Measurements from ENCODE around the gene PCDHA7. TPM values are rescaled to one million over a fixed set of nuclear protein-coding genes. Genes with fewer than 3 reads are reported as not detected.

The PCDHA7 gene
- total RNA-seq (2022; extraction: Qiagen RNA extraction): 0.06 to 0.12 TPM (median 0.08 TPM) in 5 replicates

GRCh38 chr5:140833993-140834392 lies at the start of gene PCDHA7:
TSS of gene PCDHA7 (plus strand) at chr5:140834269. CDS start at chr5:140834384, 115 bp downstream.

DNA sequence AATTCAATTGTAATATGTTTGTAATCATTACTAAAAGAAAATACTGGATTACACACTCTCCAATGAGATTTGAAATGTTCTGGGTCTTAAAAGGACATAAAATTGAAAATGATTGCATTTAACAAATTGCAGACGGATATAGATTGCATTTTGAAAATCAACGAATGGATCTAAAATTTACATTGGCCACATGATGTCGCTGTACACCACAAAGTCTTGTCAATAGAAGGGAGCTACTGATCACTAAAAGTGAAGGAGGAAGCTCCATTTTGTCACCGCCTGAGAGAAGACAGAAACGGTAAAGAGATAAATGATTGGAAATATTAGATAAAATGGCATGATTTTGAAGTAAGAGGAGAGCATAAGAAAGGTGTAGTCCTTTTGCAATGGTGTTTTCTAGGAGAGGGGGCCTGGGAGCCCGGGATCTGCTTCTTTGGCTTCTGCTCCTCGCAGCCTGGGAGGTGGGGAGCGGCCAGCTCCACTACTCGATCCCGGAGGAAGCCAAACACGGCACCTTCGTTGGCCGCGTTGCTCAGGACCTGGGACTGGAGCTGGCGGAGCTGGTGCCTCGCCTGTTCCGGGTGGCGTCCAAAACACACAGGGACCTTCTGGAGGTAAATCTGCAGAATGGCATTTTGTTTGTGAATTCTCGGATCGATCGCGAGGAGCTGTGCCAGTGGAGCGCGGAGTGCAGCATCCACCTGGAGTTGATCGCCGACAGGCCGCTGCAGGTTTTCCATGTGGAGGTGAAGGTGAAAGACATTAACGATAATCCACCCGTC lies 48.0 kb upstream of the PCDHA7 start, which contains the start of gene PCDHA1:
Gene PCDHA1 (plus strand): TSS at position 236 of the 782 bp plus-strand sequence.

DNA sequence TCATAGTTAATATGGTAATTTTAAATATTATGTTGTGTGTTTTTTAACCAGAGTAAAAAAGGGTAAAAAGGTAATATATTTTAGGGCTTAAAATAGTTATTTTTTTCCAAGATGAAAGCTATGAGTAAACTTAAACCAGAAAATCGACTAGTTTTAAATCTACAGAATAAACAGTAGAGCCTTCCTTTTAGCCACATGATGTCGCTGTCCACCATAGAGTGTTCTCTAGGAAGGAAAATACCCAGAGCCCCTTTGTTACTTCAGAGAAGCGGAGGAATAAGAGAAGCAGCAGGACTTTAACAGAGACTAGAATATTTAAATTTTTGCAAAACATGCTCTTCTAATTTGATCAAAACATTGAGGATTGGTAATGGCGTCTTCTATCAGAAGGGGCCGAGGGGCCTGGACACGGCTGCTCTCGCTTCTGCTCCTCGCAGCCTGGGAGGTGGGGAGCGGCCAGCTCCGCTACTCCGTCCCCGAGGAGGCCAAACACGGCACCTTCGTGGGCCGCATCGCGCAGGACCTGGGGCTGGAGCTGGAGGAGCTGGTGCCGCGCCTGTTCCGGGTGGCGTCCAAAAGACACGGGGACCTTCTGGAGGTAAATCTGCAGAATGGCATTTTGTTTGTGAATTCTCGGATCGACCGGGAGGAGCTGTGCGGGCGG lies 39.3 kb upstream of the PCDHA7 start, which contains the start of gene PCDHA2:
Gene PCDHA2 (plus strand): TSS at position 258 of the 664 bp plus-strand sequence.

GRCh38 chr5:140800816-140801493 lies 33.1 kb upstream of the PCDHA7 start, which contains the start of gene PCDHA3:
TSS of gene PCDHA3 (plus strand) at chr5:140801057.

GRCh38 chr5:140806834-140807775 lies 27.0 kb upstream of the PCDHA7 start, which contains the start of gene PCDHA4:
TSS of gene PCDHA4 (plus strand) at chr5:140807068.

GRCh38 chr5:140821375-140822280 lies 12.4 kb upstream of the PCDHA7 start, which contains the start of gene PCDHA5:
TSS of gene PCDHA5 (plus strand) at chr5:140821613.

DNA sequence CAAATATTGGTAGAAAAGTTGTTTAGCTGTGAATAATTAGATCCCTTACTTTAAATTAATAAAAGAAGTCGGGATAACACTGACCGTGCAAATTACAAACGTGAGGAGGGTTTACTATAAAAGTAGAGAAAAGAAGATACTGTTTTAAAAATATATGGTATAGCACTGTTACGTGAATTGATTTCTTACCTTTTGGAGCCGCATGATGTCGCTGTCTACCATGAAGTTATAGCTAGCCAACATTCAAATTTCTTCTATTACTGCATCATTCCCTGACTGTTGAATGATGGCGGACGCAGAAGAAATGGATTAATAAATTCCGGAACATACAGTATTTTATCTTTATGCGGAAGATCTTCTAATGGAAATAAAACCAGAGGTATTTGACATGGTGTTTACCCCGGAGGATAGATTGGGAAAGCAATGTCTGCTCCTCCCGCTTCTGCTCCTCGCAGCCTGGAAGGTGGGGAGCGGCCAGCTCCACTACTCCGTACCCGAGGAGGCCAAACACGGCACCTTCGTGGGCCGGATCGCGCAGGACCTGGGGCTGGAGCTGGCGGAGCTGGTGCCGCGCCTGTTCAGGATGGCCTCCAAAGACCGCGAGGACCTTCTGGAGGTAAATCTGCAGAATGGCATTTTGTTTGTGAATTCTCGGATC lies 6.2 kb upstream of the PCDHA7 start, which contains the start of gene PCDHA6:
Gene PCDHA6 (plus strand): TSS at position 257 of the 658 bp plus-strand sequence. CDS start 132 bp downstream, at position 389.

GRCh38 chr5:140840978-140841962 lies 7.2 kb downstream of the PCDHA7 start, which contains the start of gene PCDHA8:
TSS of gene PCDHA8 (plus strand) at chr5:140841187. CDS start at chr5:140841322, 135 bp downstream.

DNA sequence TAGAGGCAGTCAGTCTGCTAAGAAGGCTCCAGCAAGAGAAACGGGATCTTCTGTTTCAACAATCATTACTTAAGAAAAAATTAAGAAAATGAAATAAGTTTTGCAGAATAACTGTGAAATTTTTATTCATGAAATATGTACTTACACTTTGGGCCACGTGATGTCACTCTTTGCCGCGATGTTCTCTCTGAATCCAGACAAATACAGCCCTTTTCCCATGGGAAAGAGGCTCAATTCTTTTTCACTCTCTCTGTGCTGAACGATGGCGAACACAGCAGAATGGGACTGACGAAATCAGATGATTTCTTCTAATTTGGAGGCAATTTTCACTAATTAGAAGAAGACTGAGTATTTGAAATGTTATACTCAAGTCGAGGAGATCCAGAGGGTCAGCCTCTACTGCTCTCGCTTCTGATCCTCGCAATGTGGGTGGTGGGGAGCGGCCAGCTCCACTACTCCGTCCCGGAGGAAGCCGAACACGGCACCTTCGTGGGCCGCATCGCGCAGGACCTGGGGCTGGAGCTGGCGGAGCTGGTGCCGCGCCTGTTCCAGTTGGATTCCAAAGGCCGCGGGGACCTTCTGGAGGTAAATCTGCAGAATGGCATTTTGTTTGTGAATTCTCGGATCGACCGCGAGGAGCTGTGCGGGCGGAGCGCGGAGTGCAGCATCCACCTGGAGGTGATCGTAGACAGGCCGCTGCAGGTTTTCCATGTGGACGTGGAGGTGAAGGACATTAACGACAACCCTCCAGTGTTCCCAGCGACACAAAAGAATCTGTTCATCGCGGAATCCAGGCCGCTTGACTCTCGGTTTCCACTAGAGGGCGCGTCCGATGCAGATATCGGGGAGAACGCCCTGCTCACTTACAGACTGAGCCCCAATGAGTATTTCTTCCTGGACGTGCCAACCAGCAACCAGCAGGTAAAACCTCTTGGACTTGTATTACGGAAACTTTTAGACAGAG lies 14.4 kb downstream of the PCDHA7 start, which contains the start of gene PCDHA9:
Gene PCDHA9 (plus strand): TSS at position 244 of the 964 bp plus-strand sequence. CDS start 114 bp downstream, at position 358.

GRCh38 chr5:140855772-140856674 lies 22.0 kb downstream of the PCDHA7 start, which contains the start of gene PCDHA10:
TSS of gene PCDHA10 (plus strand) at chr5:140855897. CDS start at chr5:140856049, 152 bp downstream.

DNA sequence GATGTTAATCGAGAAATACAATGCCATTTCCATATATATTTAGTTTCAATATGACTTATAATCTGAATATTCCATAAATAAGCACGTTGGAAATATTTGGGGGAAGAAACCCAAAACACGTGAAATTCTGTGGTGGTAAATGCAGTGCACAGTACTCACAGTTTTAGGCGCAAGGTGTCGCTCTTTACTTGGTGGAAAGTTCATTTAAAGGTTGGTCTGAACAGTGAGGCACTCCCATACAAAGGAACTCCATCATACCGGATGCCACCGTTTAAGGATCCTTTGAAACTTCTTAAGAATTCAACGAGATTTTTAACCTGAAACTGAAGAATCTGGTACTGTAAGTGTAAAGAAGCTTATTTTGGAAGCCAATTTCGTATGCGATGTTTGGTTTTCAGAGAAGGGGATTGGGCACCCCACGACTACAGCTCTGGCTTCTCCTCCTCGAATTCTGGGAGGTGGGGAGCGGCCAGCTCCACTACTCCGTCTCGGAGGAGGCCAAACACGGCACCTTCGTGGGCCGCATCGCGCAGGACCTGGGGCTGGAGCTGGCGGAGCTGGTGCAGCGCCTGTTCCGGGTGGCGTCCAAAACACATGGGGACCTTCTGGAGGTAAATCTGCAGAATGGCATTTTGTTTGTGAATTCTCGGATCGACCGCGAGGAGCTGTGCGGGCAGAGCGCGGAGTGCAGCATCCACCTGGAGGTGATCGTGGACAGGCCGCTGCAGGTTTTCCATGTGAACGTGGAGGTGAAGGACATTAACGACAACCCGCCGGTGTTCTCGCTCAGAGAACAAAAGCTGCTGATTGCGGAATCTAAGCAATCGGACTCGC lies 34.9 kb downstream of the PCDHA7 start, which contains the start of gene PCDHA11:
Gene PCDHA11 (plus strand): TSS at position 237 of the 834 bp plus-strand sequence. CDS start 147 bp downstream, at position 384.

DNA sequence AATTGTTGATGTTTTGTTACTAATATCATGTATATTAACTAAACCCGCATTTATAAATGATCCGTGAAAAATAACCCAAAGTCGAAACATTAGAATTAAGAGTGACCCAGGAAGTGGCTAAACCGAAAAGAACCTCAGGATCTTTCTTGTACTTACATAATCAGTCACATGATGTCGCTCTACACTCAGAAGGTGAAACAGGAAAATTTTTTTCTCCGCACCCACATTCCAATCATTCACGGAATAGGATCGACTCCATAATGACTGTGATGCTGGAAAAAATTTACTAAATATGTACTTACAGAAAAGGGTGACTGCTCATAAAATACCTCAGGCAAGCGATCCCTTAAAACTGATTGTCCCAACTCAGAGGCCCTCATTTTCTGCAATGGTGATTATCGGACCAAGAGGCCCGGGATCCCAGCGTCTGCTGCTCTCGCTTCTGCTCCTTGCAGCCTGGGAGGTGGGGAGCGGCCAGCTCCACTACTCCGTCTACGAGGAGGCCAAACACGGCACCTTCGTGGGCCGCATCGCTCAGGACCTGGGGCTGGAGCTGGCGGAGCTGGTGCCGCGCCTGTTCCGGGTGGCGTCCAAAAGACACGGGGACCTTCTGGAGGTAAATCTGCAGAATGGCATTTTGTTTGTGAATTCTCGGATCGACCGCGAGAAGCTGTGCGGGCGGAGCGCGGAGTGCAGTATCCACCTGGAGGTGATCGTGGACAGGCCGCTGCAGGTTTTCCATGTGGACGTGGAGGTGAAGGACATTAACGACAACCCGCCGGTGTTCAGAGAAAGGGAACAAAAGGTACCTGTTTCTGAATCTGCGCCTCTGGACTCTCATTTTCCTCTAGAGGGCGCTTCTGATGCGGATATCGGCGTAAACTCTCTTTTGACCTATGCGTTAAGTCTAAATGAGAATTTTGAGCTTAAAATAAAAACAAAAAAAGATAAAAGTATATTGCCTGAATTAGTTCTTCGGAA lies 41.3 kb downstream of the PCDHA7 start, which contains the start of gene PCDHA12:
Gene PCDHA12 (plus strand): TSS at position 224 of the 981 bp plus-strand sequence. CDS start 165 bp downstream, at position 389.

GRCh38 chr5:140881889-140882590 lies 48.0 kb downstream of the PCDHA7 start, which contains the start of gene PCDHA13:
TSS of gene PCDHA13 (plus strand) at chr5:140882124. CDS start at chr5:140882269, 145 bp downstream.

